ENCODE data around the gene DHX35. TPM values are rescaled to one million over a fixed set of nuclear protein-coding genes. Genes with fewer than 3 reads are reported as not detected.

DHX35 gene
- total and polyA plus RNA-seq, 2 of the 13 experiments (the other 11 are each of a cell fraction or from before 2014, with no cell fraction given), result 25.8 to 28.7 TPM

- no peak for TF ChIP-seq ZNF318 (CRISPR knock-in tag; IDR thresholded peaks at IDR 0.05)
- peak; percentile 82; the same call in 1 of the 2 replicates for TF ChIP-seq NFKBIZ (CRISPR knock-in tag; IDR thresholded peaks at IDR 0.05)
- no peak; the same call in 1 of the 2 replicates for TF ChIP-seq PHF20 (CRISPR knock-in tag; IDR thresholded peaks at IDR 0.05)
- TF ChIP-seq, protein P1, sequence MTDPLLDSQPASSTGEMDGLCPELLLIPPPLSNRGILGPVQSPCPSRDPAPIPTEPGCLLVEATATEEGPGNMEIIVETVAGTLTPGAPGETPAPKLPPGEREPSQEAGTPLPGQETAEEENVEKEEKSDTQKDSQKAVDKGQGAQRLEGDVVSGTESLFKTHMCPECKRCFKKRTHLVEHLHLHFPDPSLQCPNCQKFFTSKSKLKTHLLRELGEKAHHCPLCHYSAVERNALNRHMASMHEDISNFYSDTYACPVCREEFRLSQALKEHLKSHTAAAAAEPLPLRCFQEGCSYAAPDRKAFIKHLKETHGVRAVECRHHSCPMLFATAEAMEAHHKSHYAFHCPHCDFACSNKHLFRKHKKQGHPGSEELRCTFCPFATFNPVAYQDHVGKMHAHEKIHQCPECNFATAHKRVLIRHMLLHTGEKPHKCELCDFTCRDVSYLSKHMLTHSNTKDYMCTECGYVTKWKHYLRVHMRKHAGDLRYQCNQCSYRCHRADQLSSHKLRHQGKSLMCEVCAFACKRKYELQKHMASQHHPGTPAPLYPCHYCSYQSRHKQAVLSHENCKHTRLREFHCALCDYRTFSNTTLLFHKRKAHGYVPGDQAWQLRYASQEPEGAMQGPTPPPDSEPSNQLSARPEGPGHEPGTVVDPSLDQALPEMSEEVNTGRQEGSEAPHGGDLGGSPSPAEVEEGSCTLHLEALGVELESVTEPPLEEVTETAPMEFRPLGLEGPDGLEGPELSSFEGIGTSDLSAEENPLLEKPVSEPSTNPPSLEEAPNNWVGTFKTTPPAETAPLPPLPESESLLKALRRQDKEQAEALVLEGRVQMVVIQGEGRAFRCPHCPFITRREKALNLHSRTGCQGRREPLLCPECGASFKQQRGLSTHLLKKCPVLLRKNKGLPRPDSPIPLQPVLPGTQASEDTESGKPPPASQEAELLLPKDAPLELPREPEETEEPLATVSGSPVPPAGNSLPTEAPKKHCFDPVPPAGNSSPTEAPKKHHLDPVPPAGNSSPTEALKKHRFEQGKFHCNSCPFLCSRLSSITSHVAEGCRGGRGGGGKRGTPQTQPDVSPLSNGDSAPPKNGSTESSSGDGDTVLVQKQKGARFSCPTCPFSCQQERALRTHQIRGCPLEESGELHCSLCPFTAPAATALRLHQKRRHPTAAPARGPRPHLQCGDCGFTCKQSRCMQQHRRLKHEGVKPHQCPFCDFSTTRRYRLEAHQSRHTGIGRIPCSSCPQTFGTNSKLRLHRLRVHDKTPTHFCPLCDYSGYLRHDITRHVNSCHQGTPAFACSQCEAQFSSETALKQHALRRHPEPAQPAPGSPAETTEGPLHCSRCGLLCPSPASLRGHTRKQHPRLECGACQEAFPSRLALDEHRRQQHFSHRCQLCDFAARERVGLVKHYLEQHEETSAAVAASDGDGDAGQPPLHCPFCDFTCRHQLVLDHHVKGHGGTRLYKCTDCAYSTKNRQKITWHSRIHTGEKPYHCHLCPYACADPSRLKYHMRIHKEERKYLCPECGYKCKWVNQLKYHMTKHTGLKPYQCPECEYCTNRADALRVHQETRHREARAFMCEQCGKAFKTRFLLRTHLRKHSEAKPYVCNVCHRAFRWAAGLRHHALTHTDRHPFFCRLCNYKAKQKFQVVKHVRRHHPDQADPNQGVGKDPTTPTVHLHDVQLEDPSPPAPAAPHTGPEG (CRISPR knock-in tag; IDR thresholded peaks at IDR 0.05), result peak; percentile 87
- TF ChIP-seq ZNF782 (CRISPR knock-in tag; IDR thresholded peaks at IDR 0.05; ENCODE audit: borderline replicate concordance), result peak; percentile 79; the same call in 1 of the 2 replicates
- TF ChIP-seq ISL2 (CRISPR knock-in tag; IDR thresholded peaks at IDR 0.05), result peak; percentile 47
- TF ChIP-seq TFDP1 (CRISPR knock-in tag; IDR thresholded peaks at IDR 0.05; ENCODE audit: borderline replicate concordance), result peak; percentile 96
- peak; percentile 57; the same call in 1 of the 2 replicates for TF ChIP-seq ZNF260 (CRISPR knock-in tag; IDR thresholded peaks at IDR 0.05; ENCODE audit: borderline replicate concordance, low read depth)
- peak; percentile 97 for TF ChIP-seq ZNF589 (CRISPR knock-in tag; conservative IDR thresholded peaks at IDR 0.05)
- TF ChIP-seq ZNF878 (CRISPR knock-in tag; IDR thresholded peaks at IDR 0.05), result peak; percentile 100
- peak; percentile 79 for TF ChIP-seq HNF4G (IDR thresholded peaks at IDR 0.05; ENCODE audit: borderline replicate concordance, low read depth, low read length)
- peak; percentile 86 for TF ChIP-seq HNF4G (CRISPR knock-in tag; IDR thresholded peaks at IDR 0.05; ENCODE audit: borderline replicate concordance, low read depth)
- TF ChIP-seq ZNF547 (CRISPR knock-in tag; IDR thresholded peaks at IDR 0.05), result peak; percentile 96
These were observed 35.8 kb upstream of the DHX35 start, which contains the start of gene FAM83D (continued) for GRCh38 chr20:38926142-38926933.

All from HepG2 (cell line).